ENCODE measurements around the gene SGPL1. TPM values are rescaled to one million over a fixed set of nuclear protein-coding genes. Genes with fewer than 3 reads are reported as not detected.

SGPL1 gene
- total RNA-seq, 6 experiments from 2014 or later = 22.4 to 30.9 (median 26.0) TPM

DNA sequence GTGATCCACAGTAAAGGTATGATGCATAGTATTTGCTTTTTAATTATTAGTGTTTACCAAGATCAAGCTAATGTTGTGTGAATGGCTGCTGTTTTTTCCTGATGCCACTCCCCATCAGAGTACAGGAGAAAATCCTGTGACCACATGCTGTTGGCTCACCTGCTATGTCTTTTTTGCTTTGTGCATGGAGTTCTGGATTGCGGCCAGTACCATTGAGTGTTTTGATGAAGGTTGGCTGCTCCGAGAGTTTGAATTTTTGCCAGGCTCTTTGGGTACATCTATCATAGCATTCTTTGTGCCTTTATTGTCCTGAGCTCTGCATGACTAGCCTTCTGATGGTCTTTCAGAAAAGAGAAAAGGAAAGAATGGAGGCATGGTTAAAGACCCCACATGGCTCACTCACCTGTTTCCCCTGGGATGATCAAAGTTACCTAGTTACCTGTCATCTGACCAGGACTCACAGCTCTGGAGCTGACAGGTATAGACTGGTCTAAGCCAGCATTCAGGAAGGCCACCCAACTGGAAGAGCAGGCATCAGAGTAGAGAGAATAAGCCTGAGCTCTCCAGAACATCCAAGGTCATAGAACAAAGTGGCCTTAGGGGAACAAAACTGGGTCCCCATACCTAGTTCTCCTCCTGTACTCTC is 11.8 kb upstream of the SGPL1 start:
- TF ChIP-seq, protein P1, sequence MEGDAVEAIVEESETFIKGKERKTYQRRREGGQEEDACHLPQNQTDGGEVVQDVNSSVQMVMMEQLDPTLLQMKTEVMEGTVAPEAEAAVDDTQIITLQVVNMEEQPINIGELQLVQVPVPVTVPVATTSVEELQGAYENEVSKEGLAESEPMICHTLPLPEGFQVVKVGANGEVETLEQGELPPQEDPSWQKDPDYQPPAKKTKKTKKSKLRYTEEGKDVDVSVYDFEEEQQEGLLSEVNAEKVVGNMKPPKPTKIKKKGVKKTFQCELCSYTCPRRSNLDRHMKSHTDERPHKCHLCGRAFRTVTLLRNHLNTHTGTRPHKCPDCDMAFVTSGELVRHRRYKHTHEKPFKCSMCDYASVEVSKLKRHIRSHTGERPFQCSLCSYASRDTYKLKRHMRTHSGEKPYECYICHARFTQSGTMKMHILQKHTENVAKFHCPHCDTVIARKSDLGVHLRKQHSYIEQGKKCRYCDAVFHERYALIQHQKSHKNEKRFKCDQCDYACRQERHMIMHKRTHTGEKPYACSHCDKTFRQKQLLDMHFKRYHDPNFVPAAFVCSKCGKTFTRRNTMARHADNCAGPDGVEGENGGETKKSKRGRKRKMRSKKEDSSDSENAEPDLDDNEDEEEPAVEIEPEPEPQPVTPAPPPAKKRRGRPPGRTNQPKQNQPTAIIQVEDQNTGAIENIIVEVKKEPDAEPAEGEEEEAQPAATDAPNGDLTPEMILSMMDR (IDR thresholded peaks at IDR 0.05) = no peak
- H3K4me3 Mint-ChIP-seq = no peak overlapping the region
- H3K4me1 Mint-ChIP-seq (ENCODE audit: low read depth) = peaks cover 13% of the 10 kb centered on the region
- H3K27ac Mint-ChIP-seq = no peak overlapping the region
- DNase-seq = no peak
- no peaks in the 10 kb centered on the region; the same call in 1 of the 2 replicates for H3K9me3 Mint-ChIP-seq
- H3K36me3 Mint-ChIP-seq (ENCODE audit: low read depth) = no peaks in the 10 kb centered on the region
- peaks cover 34% of the 10 kb centered on the region for H3K27me3 Mint-ChIP-seq (ENCODE audit: insufficient read depth)

DNA sequence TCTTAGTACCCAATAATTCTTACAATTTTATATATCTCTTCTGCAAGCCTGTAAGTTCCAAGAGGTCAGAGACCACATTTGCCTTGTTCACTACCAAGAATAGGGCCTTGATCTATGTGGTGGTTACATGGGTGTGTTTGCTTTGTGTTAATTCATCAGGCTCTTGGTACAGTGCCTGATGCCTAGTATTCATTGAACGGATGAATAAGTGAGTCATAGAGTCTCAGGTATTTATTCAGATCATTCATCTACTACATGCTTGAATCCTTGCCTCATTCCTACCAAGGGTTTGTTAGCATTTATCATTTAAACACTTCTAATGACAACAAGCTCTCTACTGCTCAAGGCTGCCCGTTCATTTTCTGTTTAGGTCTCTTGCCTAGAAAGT is 11.3 kb upstream of the SGPL1 start:
- TF ChIP-seq, protein P1 (IDR thresholded peaks at IDR 0.05) = no peak
- no peaks in the 10 kb centered on the region for H3K36me3 Mint-ChIP-seq (ENCODE audit: low read depth)
- peak; percentile 9 for DNase-seq
- no peaks in the 10 kb centered on the region; the same call in 1 of the 2 replicates for H3K9me3 Mint-ChIP-seq
- H3K4me1 Mint-ChIP-seq (ENCODE audit: low read depth) = peaks cover 15% of the 10 kb centered on the region
- no peak overlapping the region for H3K27ac Mint-ChIP-seq
- no peak overlapping the region for H3K4me3 Mint-ChIP-seq
- peaks cover 29% of the 10 kb centered on the region for H3K27me3 Mint-ChIP-seq (ENCODE audit: insufficient read depth)

DNA sequence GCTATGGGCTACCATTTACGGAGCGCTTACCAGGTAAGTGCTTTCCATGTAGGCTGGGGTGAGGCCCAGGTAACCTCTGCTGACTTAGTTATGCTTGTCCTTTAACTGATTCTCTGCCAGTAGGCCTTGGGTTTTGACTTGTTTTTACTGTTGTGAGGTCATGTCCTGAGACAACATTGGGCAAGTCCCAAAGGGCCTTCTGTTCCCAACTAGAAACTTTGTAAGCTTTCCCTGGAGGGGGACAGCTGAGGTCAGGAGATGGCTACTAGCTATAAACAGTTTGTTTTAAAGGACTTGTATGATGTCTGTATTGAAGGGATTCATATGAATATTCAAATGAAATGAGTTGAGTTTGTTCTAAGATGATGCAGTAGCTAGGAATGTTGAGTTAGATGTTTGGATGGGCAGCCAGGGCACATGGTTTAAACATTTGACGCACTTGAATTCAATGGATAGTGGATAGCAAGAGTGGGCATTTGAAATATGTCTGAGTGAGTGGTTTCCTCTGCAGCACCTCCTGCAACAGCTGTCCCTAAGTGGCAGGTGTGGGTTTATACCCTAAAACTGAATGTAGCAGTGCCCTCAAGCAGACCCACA is 10.0 kb upstream of the SGPL1 start:
- TF ChIP-seq, protein P1 (IDR thresholded peaks at IDR 0.05) = no peak

DNA sequence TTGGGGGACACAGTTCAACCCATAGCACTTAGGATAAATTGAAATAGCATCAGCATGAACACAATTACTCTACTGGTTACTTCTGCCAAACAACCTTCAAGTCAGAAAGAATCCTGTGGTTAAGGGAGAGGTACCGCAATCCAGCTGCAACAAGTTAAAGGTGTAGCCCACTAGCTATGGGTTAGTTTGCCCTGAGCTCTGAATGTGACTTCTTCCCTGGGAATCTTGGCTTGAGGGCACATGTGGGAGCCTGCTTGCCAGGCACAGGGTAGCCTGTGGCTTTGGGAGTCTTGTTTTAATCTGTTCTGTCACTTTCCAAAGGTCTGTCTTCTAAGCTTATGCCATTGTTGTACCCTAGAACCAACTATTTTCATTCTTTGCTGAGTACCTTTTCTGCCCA is 8.9 kb upstream of the SGPL1 start:
- no peak overlapping the region for H3K4me3 Mint-ChIP-seq
- no peaks in the 10 kb centered on the region; the same call in 1 of the 2 replicates for H3K9me3 Mint-ChIP-seq
- peaks cover 17% of the 10 kb centered on the region for H3K27me3 Mint-ChIP-seq (ENCODE audit: insufficient read depth)
- no peak overlapping the region for H3K27ac Mint-ChIP-seq
- DNase-seq = no peak
- H3K36me3 Mint-ChIP-seq (ENCODE audit: low read depth) = no peaks in the 10 kb centered on the region
- H3K4me1 Mint-ChIP-seq (ENCODE audit: low read depth) = peaks cover 19% of the 10 kb centered on the region
- TF ChIP-seq, protein P1 (IDR thresholded peaks at IDR 0.05) = no peak

More for the DNA sequence above, 10.0 kb upstream of the SGPL1 start:
- Mint-ChIP-seq H3K4me3 (no peak overlapping the region), H3K36me3 (ENCODE audit: low read depth) (no peaks in the 10 kb centered on the region), H3K27ac (no peak overlapping the region), H3K4me1 (ENCODE audit: low read depth) (peaks cover 19% of the 10 kb centered on the region), H3K27me3 (ENCODE audit: insufficient read depth) (peaks cover 20% of the 10 kb centered on the region), H3K9me3 (no peaks in the 10 kb centered on the region; the same call in 1 of the 2 replicates)
- DNase-seq = no peak

DNA sequence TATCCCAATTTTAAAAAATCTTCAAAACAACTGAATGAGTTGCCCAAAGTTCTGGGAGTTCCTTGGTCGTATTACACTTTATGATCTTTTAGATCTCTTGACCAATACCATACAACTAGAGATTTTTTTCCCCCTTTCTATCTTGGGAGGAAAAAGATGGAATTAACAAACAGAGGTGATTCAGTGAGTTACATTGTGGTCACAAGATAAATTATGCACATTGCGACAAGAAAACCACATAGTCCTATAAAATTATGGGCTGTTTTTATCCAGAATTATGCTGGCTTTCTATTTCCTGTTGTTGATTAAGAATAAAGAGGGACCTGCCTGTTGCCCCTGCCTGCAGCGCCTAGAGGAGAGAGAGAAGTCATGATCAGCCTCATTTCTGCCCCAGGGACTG is 8.2 kb upstream of the SGPL1 start:
- no peaks in the 10 kb centered on the region for H3K36me3 Mint-ChIP-seq (ENCODE audit: low read depth)
- no peak overlapping the region for H3K27ac Mint-ChIP-seq
- DNase-seq = no peak
- H3K4me3 Mint-ChIP-seq = no peak overlapping the region
- TF ChIP-seq, protein P1 (IDR thresholded peaks at IDR 0.05) = no peak
- no peaks in the 10 kb centered on the region for H3K9me3 Mint-ChIP-seq
- peaks cover 11% of the 10 kb centered on the region for H3K27me3 Mint-ChIP-seq (ENCODE audit: insufficient read depth)
- H3K4me1 Mint-ChIP-seq (ENCODE audit: low read depth) = peaks cover 19% of the 10 kb centered on the region
